DMS153 treated with DMSO at 0.1 percent for 48 hours (cell line): ENCODE results near the gene FGD5.

Source experiments
- DNase-seq: peaks from one replicate; lab custom pipeline; 2025; ENCODE audit not compliant: unreplicated experiment; lab: John Stamatoyannopoulos, UW

Gene FGD5

DNA sequence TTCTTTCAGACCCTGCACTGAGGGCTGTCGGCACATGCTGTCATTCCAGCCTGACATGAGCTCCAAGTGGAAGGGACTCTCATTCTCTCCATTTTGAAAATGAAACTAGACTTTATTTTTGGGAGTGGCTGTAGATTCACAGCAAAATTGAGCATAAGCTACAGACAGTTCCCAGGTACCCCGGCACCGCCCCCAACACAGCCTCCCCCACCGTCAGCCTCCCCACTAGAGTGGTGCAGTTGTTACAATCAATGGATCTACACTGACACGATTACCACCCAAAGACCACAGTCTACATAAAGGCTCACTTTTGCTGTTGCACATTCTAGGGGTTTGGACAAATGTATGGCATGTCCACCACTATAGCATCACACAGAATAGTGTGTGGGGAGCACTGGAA lies 29.5 kb upstream of the FGD5 start:
- DNase-seq: no peak

- DNase-seq: no peak
Observed at GRCh38 chr3:14789640-14790285, 29.0 kb upstream of the FGD5 start.

DNA sequence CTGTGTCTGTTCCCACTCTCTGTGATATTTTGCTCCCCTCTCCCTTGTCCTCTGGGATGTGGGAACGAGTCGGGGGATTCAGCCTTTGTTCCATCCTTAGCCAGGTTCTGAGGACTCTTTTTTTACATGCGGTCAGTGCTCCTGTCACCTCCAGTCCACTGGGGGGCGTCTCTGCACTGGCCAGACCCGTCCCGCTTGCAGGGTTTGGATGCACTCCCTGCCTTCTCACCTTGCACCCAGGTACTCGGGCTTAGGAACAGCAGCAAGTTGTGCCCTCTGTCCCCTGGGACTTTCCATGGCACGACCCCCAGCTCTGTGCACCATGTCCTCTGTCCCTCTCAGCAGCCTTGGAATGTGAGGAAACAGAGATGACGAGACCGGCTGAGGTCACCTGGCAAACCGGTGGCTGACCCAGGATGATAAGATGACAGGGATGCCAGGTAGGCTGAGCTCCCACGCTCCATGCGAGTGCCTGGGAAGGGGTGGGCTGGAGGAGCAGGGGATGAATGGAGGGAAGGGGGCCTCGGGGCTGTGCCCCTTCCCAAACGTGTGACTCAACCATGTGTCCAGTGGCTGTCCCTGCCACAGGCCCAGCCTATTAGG lies 27.3 kb upstream of the FGD5 start:
- DNase-seq: no peak

DNA sequence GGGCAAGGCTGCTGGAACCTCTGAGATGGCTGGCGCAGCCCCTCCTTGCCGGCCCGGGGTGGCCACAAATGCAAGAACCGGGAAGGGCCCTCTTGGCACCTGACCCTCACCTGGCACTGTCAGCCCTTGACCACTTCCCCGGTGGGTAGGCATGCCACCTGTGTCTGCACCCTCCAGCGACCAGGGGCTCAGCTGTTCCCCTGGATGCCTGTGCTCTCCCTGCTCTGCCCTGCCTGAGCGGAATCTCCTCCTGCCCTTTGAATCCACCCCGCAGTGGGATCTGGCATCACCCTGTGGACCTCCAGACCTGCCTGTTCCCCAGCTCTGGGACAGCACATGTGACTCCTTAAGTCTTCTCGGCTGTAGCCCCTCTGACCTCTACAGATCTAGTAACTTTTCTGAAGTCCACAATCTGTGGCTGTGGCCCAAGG lies 26.1 kb upstream of the FGD5 start:
- no peak for DNase-seq

GRCh38 chr3:14793126-14793857 lies 25.5 kb upstream of the FGD5 start:
- DNase-seq: no peak

DNA sequence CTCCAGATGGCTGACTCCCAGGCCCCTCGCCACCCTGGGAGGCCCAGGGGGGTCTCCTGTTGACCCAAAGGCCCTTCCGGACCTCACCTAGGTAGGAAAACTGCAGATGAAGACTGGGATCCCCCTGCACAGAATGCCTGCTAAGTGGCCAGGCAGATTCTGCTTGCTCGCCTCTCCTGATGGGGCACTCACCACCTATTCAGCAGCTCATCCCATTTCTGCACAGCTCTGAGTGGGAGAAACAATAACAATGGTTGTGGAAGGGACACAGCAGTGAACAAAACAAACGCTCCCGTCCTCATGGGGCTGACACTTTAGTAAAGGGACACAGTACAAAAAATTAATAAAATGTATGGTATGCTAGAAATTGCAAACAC lies 24.9 kb upstream of the FGD5 start:
- no peak for DNase-seq

DNA sequence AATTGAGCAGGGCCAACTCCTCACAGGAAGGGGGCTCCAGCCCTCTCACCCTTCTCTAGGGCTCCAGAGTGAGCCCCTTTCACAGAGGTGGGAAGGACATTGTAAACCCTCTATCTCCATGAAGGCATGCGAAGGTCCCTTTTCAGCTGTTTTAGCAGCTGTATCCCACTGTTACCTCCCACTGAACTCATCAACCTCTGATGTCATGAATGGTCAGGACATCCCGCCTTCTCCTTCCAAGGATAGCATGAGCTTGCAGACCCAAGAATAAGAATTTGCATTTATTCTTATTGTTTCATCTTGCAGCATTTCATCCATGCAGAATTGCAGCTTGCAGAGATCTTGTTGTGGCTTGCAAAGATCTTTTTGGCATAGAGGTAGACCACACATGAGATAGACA lies 24.3 kb upstream of the FGD5 start:
- no peak for DNase-seq

GRCh38 chr3:14795996-14796395 lies 22.8 kb upstream of the FGD5 start:
- no peak for DNase-seq

DNA sequence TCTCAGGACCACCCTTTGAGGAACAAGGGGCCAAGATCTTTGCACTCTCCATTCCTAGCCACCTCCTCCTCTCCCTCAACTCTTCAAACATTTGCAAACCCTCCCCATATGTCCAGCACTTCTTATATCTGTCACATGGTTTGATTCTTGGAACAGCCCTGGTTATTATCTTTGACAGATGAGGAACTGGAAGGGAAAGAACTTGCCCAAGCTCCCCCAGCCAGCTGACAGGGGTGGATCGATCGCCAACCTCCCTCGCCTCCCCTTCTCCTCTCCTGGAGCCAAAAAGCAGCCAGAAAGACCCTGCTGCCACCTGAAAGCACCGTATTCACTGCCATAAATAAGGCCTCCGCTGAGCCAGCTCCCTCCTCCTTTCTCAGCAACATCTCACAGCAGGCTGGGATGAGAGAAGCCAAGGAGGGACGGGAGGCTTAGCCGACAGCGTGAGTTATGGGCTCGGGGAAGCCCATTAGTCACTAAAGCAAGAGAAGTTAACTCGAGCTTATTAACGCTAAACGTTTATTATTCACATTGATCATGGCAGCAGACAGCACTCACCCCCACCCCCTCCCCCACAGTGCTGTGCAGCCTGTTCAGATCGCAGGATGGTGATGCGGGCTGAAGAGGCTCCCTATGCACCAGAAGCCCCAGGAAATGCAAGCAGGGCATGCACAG lies 22.2 kb upstream of the FGD5 start:
- no peak for DNase-seq

DNA sequence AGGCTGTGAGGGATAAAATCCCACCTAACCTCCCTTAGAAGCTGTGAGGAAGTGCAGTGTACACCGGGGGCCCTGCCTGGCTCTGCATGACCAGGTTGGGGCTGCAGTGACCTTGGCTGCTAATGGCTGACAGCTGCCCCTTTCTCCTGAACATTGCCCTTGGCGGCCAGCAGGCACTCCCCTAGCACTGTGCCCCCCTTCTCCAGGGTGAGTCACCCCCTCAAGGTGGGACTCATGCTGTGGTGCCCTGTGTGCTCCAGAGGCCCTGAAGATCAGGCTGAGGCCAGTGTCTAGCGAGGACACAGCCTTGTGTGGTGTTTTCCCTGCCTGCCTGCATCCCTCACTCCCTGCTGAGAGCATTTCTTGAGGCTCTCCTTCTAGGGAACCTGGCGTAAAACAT lies 21.0 kb upstream of the FGD5 start:
- no peak for DNase-seq

GRCh38 chr3:14798231-14798630 lies 20.5 kb upstream of the FGD5 start:
- no peak for DNase-seq

- DNase-seq: no peak
Observed at GRCh38 chr3:14799146-14799545, 19.6 kb upstream of the FGD5 start.

DNA sequence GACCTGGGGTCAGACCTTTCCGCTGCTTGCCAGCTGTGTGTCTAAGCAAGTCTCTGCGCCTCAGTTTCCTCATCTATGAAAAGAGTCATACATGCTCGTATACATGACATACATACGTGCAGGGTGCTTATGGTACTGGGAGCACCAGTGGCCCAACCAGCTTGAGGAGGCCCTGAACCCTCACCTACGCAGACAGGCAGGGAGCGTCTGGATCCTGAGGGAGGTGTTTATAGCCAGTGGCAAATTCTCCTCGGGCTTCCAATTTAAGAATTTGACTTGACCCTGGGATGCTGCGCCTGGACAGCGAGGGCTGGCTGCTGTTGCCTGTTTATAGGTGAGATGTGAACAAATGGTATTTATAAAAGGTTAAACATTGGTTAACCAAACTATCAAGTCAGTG lies 17.7 kb upstream of the FGD5 start:
- no peak for DNase-seq

- DNase-seq: no peak
Observed at GRCh38 chr3:14801668-14802380, 16.9 kb upstream of the FGD5 start.

DNA sequence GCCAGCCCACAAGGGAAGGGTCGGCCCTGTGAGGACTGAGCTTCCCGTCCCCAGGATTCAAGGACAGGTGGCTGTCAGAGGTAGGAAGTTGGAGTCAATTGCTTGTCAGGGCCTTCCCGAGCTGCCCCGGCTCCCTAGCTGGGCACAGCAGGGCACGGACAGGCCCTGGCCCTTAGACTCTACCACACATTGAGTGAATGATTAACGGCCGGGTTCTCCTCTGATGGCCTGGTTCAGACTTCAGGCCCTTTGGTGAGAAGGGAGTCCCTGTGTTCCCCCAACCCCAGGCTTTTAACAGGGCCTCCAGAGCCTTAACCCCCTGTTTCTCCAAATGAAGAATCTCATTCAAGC lies 16.4 kb upstream of the FGD5 start:
- no peak for DNase-seq

DNA sequence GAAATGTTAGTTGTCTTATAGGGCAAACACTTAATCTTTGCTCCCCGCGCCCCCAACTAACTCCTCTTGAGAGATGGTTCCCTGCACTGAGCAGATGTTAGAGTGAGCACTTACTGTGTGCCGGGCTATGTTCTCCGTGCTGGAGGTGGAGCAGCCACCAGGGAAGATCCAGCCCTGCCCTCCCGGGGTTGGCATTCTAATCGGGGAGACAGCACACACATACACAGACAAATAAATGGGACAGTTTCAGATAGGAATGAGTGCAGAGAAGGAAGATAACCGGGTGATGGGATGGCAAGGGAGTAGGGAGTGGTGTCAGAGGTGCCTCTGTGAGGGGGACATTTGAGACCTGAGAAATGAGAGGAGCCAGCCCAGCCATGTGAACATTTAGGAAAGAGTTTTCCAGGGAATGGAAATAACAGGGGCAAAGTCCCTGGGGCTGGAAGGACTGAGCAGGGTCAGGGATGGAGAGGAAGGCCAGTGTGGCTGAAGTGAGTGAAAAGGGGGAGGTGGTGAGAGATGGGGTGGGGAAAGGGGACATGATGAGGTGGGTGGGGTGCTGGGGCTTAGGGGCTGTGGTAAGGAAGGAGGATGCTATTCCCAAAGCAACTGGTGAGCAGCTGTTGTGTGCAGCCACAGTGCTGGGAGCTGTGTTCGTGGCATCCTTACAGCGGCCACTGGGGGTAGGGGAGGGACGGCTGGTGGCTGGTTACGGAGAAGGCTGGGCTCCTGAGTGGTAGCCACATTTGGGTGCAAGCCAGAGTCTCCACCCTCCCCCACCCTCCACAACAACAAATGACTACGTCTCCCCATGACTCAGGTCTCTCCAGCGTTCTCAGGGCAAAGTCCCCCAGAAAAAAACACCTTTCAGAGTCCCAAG lies 15.4 kb upstream of the FGD5 start:
- no peak for DNase-seq

- no peak for DNase-seq
Observed at GRCh38 chr3:14803981-14804834, 14.6 kb upstream of the FGD5 start.

- DNase-seq: no peak
Observed at GRCh38 chr3:14804835-14805780, 13.7 kb upstream of the FGD5 start.
